WTC11 (cell line): ENCODE measurements around the gene MEX3D.

Source experiments
- ETV6 ChIP-seq: sonication (generic); formaldehyde crosslinking; IDR thresholded peaks from 2 replicates; pipeline ENCODE4 v1.8.1; 2022; ENCODE audit warnings: mild to moderate bottlenecking, missing genetic modification reagents
- PREB ChIP-seq: sonication (generic); formaldehyde crosslinking; IDR thresholded peaks from 2 replicates; pipeline ENCODE4 v1.8.1; 2022; ENCODE audit warnings: mild to moderate bottlenecking, missing genetic modification reagents, moderate library complexity, borderline replicate concordance
- SMAD3 ChIP-seq: sonication (generic); formaldehyde crosslinking; IDR thresholded peaks from 2 replicates; pipeline ENCODE4 v1.8.0; 2022; ENCODE audit warnings: missing genetic modification reagents, mild to moderate bottlenecking, borderline replicate concordance
- ZNF423 ChIP-seq: fragments of 250-450 bp; sonication (Bioruptor Pico); IDR thresholded peaks from 2 replicates; pipeline ENCODE4 v2.1.2; 2022; ENCODE audit warnings: mild to moderate bottlenecking, moderate library complexity
- TF ChIP-seq, protein P1 (sequence below): sonication (generic); formaldehyde crosslinking; IDR thresholded peaks from 2 replicates; pipeline ENCODE4 v1.8.1; 2023; ENCODE audit warnings: mild to moderate bottlenecking, moderate library complexity, missing genetic modification reagents
- TF ChIP-seq, protein P2 (sequence below): fragments of 200-600 bp; IDR thresholded peaks from 2 replicates; pipeline ENCODE4 v1.8.0; 2022; ENCODE audit warnings: antibody characterized with exemption
- TF ChIP-seq, protein P3 (sequence below): sonication (generic); formaldehyde crosslinking; IDR thresholded peaks from 2 replicates; pipeline ENCODE4 v1.8.0; 2022; ENCODE audit warnings: mild to moderate bottlenecking, missing genetic modification reagents

- TF ChIP-seq, protein P1, sequence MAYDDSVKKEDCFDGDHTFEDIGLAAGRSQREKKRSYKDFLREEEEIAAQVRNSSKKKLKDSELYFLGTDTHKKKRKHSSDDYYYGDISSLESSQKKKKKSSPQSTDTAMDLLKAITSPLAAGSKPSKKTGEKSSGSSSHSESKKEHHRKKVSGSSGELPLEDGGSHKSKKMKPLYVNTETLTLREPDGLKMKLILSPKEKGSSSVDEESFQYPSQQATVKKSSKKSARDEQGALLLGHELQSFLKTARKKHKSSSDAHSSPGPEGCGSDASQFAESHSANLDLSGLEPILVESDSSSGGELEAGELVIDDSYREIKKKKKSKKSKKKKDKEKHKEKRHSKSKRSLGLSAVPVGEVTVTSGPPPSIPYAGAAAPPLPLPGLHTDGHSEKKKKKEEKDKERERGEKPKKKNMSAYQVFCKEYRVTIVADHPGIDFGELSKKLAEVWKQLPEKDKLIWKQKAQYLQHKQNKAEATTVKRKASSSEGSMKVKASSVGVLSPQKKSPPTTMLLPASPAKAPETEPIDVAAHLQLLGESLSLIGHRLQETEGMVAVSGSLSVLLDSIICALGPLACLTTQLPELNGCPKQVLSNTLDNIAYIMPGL (CRISPR knock-in tag): no peak
- TF ChIP-seq, protein P2, sequence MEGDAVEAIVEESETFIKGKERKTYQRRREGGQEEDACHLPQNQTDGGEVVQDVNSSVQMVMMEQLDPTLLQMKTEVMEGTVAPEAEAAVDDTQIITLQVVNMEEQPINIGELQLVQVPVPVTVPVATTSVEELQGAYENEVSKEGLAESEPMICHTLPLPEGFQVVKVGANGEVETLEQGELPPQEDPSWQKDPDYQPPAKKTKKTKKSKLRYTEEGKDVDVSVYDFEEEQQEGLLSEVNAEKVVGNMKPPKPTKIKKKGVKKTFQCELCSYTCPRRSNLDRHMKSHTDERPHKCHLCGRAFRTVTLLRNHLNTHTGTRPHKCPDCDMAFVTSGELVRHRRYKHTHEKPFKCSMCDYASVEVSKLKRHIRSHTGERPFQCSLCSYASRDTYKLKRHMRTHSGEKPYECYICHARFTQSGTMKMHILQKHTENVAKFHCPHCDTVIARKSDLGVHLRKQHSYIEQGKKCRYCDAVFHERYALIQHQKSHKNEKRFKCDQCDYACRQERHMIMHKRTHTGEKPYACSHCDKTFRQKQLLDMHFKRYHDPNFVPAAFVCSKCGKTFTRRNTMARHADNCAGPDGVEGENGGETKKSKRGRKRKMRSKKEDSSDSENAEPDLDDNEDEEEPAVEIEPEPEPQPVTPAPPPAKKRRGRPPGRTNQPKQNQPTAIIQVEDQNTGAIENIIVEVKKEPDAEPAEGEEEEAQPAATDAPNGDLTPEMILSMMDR: no peak
- TF ChIP-seq PREB (CRISPR knock-in tag) (no peak), ETV6 (no peak), ZNF423 (CRISPR knock-in tag) (no peak), SMAD3 (CRISPR knock-in tag) (no peak)
- TF ChIP-seq, protein P3, sequence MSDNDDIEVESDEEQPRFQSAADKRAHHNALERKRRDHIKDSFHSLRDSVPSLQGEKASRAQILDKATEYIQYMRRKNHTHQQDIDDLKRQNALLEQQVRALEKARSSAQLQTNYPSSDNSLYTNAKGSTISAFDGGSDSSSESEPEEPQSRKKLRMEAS (CRISPR knock-in tag): no peak
Measured at GRCh38 chr19:1574354-1575136, 6.4 kb upstream of the MEX3D start.
